ENCODE measurements around the gene ACTN1. TPM values are rescaled to one million over a fixed set of nuclear protein-coding genes. Genes with fewer than 3 reads are reported as not detected.

The ACTN1 gene
- total RNA-seq, 1 donor from 2014 or later, result 77.1 TPM

DNA sequence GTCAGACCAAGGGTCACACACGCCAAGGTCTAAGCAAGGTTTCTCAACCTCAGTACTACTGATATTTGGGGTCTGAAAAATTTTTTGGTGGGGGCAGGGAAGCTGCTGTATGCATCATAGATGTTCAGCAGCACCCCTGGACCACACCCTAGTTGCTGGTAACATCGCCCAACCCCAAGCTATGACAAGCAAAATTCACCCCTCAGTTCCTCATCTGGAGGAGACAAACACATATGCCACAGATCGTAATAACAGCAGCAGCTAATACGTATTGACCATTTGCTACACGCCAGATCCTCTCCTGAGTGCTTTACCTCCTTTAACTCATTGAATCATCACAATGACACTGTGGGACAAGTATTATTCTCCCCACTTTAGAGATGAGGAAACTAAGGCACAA is 46.4 kb downstream of the ACTN1 start:
- no peaks in the 10 kb centered on the region for H3K9me3 Mint-ChIP-seq
- H3K27me3 Mint-ChIP-seq (ENCODE audit: low read depth), result no peaks in the 10 kb centered on the region
- H3K36me3 Mint-ChIP-seq (ENCODE audit: low read depth), result no peaks in the 10 kb centered on the region
- peaks cover 25% of the 10 kb centered on the region for H3K4me1 Mint-ChIP-seq
- no peak overlapping the region for H3K27ac Mint-ChIP-seq (ENCODE audit: unreplicated experiment)
- TF ChIP-seq, protein P1, sequence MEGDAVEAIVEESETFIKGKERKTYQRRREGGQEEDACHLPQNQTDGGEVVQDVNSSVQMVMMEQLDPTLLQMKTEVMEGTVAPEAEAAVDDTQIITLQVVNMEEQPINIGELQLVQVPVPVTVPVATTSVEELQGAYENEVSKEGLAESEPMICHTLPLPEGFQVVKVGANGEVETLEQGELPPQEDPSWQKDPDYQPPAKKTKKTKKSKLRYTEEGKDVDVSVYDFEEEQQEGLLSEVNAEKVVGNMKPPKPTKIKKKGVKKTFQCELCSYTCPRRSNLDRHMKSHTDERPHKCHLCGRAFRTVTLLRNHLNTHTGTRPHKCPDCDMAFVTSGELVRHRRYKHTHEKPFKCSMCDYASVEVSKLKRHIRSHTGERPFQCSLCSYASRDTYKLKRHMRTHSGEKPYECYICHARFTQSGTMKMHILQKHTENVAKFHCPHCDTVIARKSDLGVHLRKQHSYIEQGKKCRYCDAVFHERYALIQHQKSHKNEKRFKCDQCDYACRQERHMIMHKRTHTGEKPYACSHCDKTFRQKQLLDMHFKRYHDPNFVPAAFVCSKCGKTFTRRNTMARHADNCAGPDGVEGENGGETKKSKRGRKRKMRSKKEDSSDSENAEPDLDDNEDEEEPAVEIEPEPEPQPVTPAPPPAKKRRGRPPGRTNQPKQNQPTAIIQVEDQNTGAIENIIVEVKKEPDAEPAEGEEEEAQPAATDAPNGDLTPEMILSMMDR (conservative IDR thresholded peaks at IDR 0.05), result no peak
- no peak overlapping the region for H3K4me3 Mint-ChIP-seq
- no peak for DNase-seq (ENCODE audit: low read depth, low spot score)

DNA sequence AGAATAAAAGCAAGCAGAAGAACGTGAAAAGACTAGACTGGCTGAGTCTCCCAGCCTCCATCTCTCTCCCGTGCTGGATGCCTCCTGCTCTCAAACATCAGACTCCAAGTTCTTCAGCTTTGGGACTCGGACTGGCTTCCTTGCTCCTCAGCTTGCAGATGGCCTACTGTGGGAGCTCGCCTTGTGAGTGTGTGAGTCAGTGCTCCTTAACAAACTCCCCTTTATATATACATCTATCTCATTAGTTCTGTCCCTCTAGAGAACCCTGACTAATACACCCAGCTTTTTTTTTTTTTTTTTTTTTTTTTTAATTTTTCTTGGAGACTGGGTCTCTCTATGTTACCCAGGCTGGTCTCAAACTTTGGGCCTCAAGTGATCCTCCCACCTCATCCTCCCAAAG is 46.9 kb downstream of the ACTN1 start:
- no peaks in the 10 kb centered on the region for H3K9me3 Mint-ChIP-seq
- DNase-seq (ENCODE audit: low read depth, low spot score), result no peak
- H3K27me3 Mint-ChIP-seq (ENCODE audit: low read depth), result no peaks in the 10 kb centered on the region
- no peaks in the 10 kb centered on the region for H3K36me3 Mint-ChIP-seq (ENCODE audit: low read depth)
- no peak overlapping the region for H3K4me3 Mint-ChIP-seq
- TF ChIP-seq, protein P1 (conservative IDR thresholded peaks at IDR 0.05), result no peak
- H3K4me1 Mint-ChIP-seq, result peaks cover 24% of the 10 kb centered on the region
- no peak overlapping the region for H3K27ac Mint-ChIP-seq (ENCODE audit: unreplicated experiment)

DNA sequence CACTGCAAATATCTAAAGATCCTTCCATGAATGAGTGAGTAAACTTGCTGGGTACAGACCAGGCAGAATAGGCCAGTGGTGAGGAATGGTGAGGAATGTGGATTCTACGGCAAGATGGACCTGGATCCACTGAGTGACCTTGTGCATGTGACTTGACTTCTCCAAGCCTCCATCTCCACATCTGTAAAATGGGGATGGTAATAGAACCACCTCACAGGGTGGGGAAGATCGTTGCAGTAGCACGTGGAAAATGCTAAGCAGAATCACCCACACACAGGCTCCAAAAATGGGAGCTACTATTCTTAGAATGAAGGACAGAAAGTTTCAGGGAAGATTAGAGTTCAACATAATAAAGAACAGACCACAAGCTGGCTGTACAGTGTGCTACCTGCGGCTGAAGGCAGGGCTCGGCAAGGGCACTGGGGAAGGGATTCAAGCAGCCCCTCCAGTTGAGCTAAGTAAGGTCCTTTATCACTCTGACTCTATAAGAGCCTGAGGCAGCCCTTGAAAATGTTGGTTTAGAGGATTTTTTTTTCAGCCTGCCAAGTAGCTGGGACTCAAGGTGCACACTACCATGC is 47.5 kb downstream of the ACTN1 start:
- no peak overlapping the region for H3K4me3 Mint-ChIP-seq
- TF ChIP-seq, protein P1 (conservative IDR thresholded peaks at IDR 0.05), result no peak
- no peak overlapping the region for H3K27ac Mint-ChIP-seq (ENCODE audit: unreplicated experiment)
- peaks cover 17% of the 10 kb centered on the region for H3K4me1 Mint-ChIP-seq
- H3K9me3 Mint-ChIP-seq, result no peaks in the 10 kb centered on the region
- DNase-seq (ENCODE audit: low read depth, low spot score), result no peak
- no peaks in the 10 kb centered on the region for H3K27me3 Mint-ChIP-seq (ENCODE audit: low read depth)
- no peaks in the 10 kb centered on the region for H3K36me3 Mint-ChIP-seq (ENCODE audit: low read depth)

DNA sequence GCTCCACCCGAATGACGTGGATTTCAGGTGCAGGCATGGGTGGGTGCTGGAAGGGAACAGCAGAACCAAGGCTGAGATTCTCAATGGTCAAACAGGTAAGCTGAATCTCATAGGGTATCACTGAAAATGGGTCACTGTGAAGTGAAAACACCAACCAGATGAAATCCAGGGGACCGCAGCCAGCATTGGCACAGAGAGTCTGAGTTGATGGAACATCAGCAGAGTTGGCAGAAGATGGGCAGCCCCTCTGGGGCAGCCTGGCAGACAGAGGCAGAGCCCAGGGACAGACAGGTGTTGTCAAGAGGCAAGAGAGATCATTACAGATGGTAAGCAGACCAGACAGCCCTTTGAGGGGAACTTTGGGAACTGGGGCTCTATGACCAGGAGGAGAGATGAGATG is 48.0 kb downstream of the ACTN1 start:
- Mint-ChIP-seq H3K27ac (ENCODE audit: unreplicated experiment) (no peak overlapping the region), H3K4me3 (no peak overlapping the region), H3K4me1 (peaks cover 12% of the 10 kb centered on the region), H3K36me3 (ENCODE audit: low read depth) (peaks cover under 1% of the 10 kb centered on the region), H3K9me3 (peaks cover under 1% of the 10 kb centered on the region), H3K27me3 (ENCODE audit: low read depth) (no peaks in the 10 kb centered on the region)
- TF ChIP-seq, protein P1 (conservative IDR thresholded peaks at IDR 0.05), result no peak
- DNase-seq (ENCODE audit: low read depth, low spot score), result no peak

DNA sequence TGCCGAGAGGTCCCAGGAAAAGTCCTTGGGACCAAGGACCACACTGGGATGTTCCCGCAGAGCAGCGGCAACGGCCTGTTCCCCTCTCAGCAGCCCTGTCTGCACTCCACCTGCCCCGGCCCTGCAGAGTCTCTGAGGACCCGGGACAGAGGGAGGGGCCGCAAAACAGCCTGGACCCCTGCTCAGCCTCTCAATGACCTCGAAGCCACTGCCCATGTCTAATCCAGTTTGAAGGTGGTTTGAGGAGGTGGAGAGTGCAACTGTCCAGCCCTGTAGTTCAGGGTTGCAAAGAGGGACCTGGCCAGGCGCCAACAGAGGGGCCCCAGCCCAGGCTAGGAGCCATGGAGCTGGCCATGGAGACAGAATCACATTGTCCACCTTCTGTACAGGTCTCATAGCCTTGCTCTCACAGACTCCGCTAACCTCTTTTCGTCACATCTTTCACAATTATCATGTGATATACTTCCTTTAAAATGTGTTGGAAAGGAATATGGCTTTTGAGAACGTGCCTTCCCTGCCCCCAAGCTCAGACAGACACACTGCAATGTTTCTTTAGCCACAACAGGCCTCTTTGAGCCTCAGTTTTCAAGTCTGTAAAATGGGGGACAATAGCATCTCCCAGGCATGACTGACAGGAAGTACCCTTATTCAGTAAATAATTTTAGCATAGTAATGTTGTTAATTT is 49.3 kb downstream of the ACTN1 start:
- H3K9me3 Mint-ChIP-seq, result peaks cover 3% of the 10 kb centered on the region
- no peaks in the 10 kb centered on the region for H3K27me3 Mint-ChIP-seq (ENCODE audit: low read depth)
- TF ChIP-seq, protein P1 (conservative IDR thresholded peaks at IDR 0.05), result no peak
- peaks cover 9% of the 10 kb centered on the region for H3K36me3 Mint-ChIP-seq (ENCODE audit: low read depth)
- H3K4me3 Mint-ChIP-seq, result no peak overlapping the region
- H3K27ac Mint-ChIP-seq (ENCODE audit: unreplicated experiment), result no peak overlapping the region
- no peak for DNase-seq (ENCODE audit: low read depth, low spot score)
- peaks cover 9% of the 10 kb centered on the region for H3K4me1 Mint-ChIP-seq
